Measurements from ENCODE around the gene TBCCD1. TPM values are rescaled to one million over a fixed set of nuclear protein-coding genes. Genes with fewer than 3 reads are reported as not detected.

Gene TBCCD1
- total and polyA plus RNA-seq, 2 of the 8 experiments (the other 6 are each of a cell fraction or from before 2014, with no cell fraction given), result 11.3 to 13.9 TPM

GRCh38 chr3:186536883-186537844 lies 30.0 kb downstream of the TBCCD1 start:
- no peak for FAIRE-seq
- TF ChIP-seq POU5F1 (IDR thresholded peaks at IDR 0.05; ENCODE audit: low read depth, low read length), result no peak
- TF ChIP-seq SUZ12 (IDR thresholded peaks at IDR 0.05; ENCODE audit: low read length), result no peak
- TF ChIP-seq HDAC6 (IDR thresholded peaks at IDR 0.05; ENCODE audit: low read depth, low read length), result no peak
- no peak for TF ChIP-seq CBX5 (IDR thresholded peaks at IDR 0.05; ENCODE audit: low read depth, low read length)
- no peak for TF ChIP-seq PHF8 (conservative IDR thresholded peaks at IDR 0.05; ENCODE audit: low read depth, low read length)
- TF ChIP-seq RNF2 (IDR thresholded peaks at IDR 0.05; ENCODE audit: borderline replicate concordance, low read depth, low read length, missing control alignments, poor library complexity, severe bottlenecking), result no peak
- no peak for TF ChIP-seq BACH1 (IDR thresholded peaks at IDR 0.05; ENCODE audit: low read length)
- no peak for TF ChIP-seq RAD21 (IDR thresholded peaks at IDR 0.05 in 1 of 2, conservative IDR thresholded peaks at IDR 0.05 in 1 of 2; ENCODE audit: low read depth in 2 of 2, low read length in 2 of 2)
- TF ChIP-seq SP2 (IDR thresholded peaks at IDR 0.05; ENCODE audit: low read length), result no peak
- no peak for TF ChIP-seq JUN (IDR thresholded peaks at IDR 0.05; ENCODE audit: low read depth, low read length)
- TF ChIP-seq TCF12 (IDR thresholded peaks at IDR 0.05; ENCODE audit: low read depth, low read length), result no peak
- no peak for TF ChIP-seq NRF1 (IDR thresholded peaks at IDR 0.05; ENCODE audit: low read depth, low read length)
- TF ChIP-seq CEBPB (IDR thresholded peaks at IDR 0.05; ENCODE audit: low read depth, low read length), result no peak

More at GRCh38 chr3:186536883-186537844, 30.0 kb downstream of the TBCCD1 start:
- Histone ChIP-seq H3K18ac (ENCODE audit: extremely low read depth, low read length) (no peak overlapping the region), H2AFZ (ENCODE audit: low read length) (no peak overlapping the region), H3K4me1 (replicated peaks in 1 of 4; ENCODE audit: control insufficient read depth in 3 of 4, insufficient read depth in 4 of 4, low read length in 3 of 4) (no peaks in the 10 kb centered on the region), H2BK12ac (ENCODE audit: low read depth, low read length) (no peak overlapping the region), H3K79me2 (ENCODE audit: control insufficient read depth in 1 of 2, insufficient read depth in 2 of 2, low read length in 2 of 2) (no peaks in the 10 kb centered on the region), H2BK5ac (ENCODE audit: low read depth, low read length) (no peak overlapping the region), H4K20me1 (replicated peaks in 1 of 2; ENCODE audit: control insufficient read depth in 1 of 2, insufficient read depth in 2 of 2, low read length in 2 of 2) (no peaks in the 10 kb centered on the region), H3K14ac (ENCODE audit: insufficient read length) (no peak overlapping the region), H3K27me3 (replicated peaks in 1 of 4; ENCODE audit: control insufficient read depth in 3 of 4, extremely low read depth in 1 of 4, insufficient read depth in 3 of 4, low read length in 3 of 4) (peaks cover 0 to 1% (median 0%) of the 10 kb centered on the region in 4 experiments; a peak in 1 of 7 replicates), H3K56ac (replicated peaks; ENCODE audit: insufficient read length, low read depth, low read length) (no peak overlapping the region), H4K5ac (ENCODE audit: insufficient read length, low read depth, low read length) (no peak overlapping the region), H2AK5ac (ENCODE audit: low read depth, low read length) (no peak overlapping the region), H4K91ac (replicated peaks; ENCODE audit: insufficient read length, low read length) (no peak overlapping the region), H3K36me3 (ENCODE audit: control insufficient read depth in 2 of 4, insufficient read depth in 4 of 4, low read length in 3 of 4) (no peaks in the 10 kb centered on the region), H3K79me1 (ENCODE audit: low read depth, low read length) (no peaks in the 10 kb centered on the region), H3K4me3 (ENCODE audit: extremely low read depth in 1 of 4, insufficient read depth in 2 of 4, low read depth in 3 of 4, low read length in 4 of 4) (no peak overlapping the region), H2BK20ac (ENCODE audit: low read length) (no peak overlapping the region), H3K23ac (ENCODE audit: insufficient read length) (no peak overlapping the region), H2BK120ac (replicated peaks; ENCODE audit: low read depth, low read length) (no peak overlapping the region), H3K4me2 (ENCODE audit: insufficient read depth in 1 of 2, low read depth in 2 of 2, low read length in 2 of 2) (no peak overlapping the region), H4K8ac (ENCODE audit: extremely low read depth, insufficient read depth, low read length) (no peak overlapping the region), H3K9ac (replicated peaks in 1 of 4; ENCODE audit: extremely low read depth in 1 of 4, low read depth in 3 of 4, low read length in 3 of 4) (no peak overlapping the region), H3K9me3 (ENCODE audit: insufficient read depth in 2 of 2, low read depth in 1 of 2, low read length in 1 of 2) (no peaks in the 10 kb centered on the region), H3K27ac (ENCODE audit: low read depth, low read length) (no peak overlapping the region), H3K4ac (replicated peaks; ENCODE audit: insufficient read length, low read depth, low read length) (no peak overlapping the region), H2BK15ac (ENCODE audit: low read length) (no peak overlapping the region), H3K23me2 (ENCODE audit: low read depth, low read length) (no peaks in the 10 kb centered on the region)
- DNase-seq (ENCODE audit: low read depth in 1 of 2, low spot score in 2 of 2), result no peak
- CTCF ChIA-PET (ENCODE audit: partially characterized antibody), result interaction anchor here (0.6 to 11.7 kb wide), 9 partner anchors 16 to 555 kb away, joined by 3 to 146 read pairs (median 13); no protein-coding TSS in a partner anchor
- POLR2A ChIA-PET (ENCODE audit: partially characterized antibody), result interaction anchor here (0.6 to 1.0 kb wide), 2 partner anchors 33 to 289 kb away, joined by 3 read pairs; partner anchors contain the start of gene DNAJB11
